GM19239 (cell line): ENCODE measurements around the gene BCAR3.

Source experiments
- DNase-seq: peaks from one replicate; pipeline ENCODE4 v3.0.0; 2011; ENCODE audit warnings: low spot score; ENCODE audit not compliant: insufficient read length
- FAIRE-seq: peaks from 2 replicates; lab custom pipeline; 2011; peaks lifted over from hg19 to GRCh38; lab: Jason Lieb, UNC

BCAR3 gene

DNA sequence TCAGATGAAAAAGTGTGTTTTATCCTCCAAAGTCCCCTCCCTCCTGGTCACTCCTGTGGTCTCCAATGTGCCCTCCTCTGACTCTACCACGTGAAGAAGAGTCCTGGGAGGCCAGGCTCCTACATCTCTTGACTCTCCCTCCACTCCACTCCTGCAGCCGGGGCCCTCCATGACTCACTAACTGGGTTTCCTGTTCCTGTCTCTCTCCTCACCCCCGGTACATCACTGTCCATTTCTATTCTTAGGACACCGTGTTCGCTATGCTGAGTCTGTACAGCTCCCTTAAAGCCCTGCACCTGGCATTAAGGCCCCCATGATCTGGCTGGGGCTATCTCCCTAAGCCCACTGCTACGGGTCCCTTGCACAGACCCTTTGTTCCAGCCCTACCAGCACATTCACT lies 93.4 kb downstream of the BCAR3 start:
- DNase-seq (no peak), FAIRE-seq (no peak)

DNA sequence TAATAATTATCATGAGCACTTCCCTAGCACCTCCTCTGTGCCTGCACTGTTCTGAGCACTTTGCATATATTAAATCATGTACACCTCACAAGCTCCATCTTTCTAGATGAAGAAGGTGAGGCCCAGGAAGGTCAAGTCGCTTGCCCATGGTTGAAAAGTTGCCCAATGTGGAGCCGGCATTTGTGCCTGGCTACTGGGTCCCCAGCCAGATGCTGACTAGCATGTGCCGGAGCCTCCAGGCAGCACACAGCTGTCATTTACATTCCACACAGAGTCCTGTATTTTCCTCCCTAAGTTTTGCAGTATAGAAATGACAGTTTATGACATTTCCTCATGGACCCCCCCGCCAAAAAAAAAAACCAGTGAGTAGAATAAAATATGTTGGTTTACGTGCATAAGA lies 94.3 kb downstream of the BCAR3 start:
- no peak for DNase-seq

DNA sequence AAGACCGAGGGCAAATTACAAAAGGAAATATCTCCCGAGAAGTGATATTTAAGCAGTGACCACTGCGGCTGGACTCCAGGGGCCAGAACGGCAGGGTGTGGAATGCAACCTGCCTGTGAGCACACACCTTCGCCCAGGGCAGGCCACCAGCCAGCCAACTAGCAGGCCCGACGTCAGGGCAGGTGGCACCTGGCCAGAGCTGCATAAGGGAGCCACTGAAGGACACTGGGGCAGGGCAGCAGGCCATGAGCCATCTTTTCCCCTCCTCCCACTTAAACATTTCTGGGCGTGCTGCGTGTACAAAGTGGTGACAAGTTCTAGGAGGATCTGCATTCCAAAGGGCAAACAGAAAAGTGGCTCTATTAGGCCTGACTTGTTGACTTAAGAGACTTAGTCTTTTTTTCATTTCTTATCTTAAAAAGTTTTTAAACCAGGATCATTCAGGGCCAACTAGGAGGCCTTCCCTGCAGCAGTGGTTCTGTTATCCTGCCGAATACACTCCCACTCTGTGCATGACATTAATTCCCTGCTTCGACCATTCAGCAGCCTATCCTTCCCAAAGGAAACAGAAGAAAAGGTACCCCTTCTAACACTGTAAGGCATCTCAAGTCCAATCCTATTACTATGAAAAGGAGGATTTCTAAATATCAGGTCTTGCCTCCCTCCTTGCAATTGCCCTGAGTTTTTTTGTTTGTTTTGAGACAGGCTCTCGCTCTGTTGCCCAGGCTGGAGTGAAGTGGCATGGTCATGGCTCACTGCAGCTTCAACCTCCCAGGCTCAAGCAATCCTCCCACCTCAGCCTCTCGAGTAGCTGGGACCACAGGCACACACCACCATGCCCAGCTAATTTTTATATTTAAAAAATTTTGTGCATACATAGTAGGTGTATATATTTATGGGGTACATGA lies 96.3 kb downstream of the BCAR3 start:
- FAIRE-seq (no peak), DNase-seq (no peak)

More for the DNA sequence above, 94.3 kb downstream of the BCAR3 start:
- FAIRE-seq = no peak

DNA sequence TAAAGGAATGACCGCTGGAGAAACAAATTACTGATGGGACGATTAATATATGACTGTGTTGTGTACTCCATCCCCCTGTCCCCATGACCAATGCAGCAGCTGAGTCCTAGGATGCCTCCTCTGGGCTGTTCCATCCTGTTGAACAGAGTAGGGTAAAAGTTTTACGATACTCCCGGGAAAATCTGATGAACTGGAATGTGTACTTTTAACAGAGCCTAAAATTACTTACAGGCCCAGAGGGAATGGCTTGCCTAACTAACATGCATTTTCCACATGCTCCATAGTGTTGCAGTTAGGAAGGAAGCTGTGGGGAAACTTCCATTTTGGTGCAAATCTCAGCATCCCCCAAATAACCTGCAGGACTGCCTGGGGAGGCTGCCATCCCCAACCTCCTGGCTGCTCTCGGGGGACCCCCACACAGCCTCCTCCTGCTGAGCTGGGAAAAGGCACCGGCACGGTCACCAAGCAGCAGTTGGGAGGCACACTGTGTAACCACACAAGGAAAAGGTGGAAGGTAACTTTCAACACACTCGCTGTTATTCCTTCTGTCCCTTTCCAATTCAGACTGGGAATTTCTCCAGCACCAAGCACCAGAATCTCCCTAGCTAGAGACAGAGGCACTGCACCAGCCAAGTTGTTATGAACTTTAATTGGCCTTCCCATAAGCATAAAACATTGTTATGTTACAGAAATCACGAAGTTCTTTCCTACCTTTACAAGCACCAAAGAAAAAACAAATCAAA lies 97.2 kb downstream of the BCAR3 start:
- DNase-seq (no peak), FAIRE-seq (no peak)

DNA sequence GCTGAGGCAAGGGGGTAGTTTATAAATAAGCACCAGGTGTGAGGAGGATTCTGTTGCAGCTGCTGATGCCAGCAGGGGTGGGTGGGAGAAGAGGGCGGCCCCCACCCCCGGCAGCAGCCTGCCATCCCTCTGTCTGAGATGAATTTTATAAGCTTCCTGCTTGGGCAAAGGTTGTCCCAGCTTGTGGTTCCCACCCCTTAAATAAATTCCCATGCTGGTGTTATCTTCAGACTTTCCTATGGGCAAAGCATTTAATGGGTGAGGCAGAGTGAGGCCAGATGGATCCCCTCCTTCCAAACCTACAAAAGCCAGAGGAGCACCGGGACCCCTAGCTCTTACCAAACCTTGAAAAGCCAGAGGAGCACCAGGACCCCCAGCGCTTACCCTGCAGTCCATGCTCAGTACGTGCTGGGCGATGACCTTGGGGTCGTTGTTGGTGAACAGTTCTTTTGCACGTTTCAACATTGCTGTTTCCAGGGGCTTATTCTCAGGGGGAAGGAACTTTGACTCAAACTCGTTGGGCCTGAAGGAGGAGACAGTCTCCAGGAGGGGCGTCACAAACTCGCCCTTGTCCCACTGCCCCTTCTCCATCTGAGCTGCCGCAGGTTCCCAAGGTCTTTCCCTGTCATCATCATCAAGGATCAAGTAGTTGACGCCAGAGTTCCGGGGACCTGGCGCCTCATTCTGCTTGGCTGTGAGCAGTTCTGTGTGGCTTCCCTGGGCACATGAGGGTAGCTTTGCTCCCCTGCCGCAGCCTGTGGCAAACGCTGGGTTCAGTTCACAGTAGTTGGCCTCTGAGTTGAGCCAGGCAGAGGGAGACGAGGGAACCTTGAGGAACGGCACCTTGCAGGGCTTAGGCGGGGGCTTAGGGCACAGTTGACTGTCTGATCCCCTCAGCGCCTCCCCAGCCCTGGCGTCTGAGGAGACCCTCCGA lies 99.5 kb downstream of the BCAR3 start:
- FAIRE-seq (no peak), DNase-seq (no peak)

DNA sequence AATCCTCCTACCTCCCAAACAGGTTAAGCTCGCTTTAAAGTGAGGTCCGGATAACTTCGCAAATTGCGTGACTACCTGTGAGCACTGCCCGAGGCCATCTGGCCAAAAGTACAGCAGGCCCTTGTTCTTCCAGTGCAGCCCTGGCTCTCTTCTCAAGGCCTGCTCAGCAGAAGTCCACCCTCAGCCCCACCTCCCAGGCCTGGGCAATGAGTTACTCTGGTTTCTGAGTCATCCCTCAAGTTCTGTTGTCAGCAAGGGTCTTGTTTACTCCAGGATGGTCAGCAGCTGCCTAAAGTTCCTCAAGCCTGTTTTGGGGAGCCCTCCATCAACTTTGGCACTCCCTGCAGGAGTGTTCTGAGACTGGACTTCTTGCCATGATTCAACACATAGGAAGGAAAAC lies 101.7 kb downstream of the BCAR3 start:
- DNase-seq (no peak), FAIRE-seq (no peak)

DNA sequence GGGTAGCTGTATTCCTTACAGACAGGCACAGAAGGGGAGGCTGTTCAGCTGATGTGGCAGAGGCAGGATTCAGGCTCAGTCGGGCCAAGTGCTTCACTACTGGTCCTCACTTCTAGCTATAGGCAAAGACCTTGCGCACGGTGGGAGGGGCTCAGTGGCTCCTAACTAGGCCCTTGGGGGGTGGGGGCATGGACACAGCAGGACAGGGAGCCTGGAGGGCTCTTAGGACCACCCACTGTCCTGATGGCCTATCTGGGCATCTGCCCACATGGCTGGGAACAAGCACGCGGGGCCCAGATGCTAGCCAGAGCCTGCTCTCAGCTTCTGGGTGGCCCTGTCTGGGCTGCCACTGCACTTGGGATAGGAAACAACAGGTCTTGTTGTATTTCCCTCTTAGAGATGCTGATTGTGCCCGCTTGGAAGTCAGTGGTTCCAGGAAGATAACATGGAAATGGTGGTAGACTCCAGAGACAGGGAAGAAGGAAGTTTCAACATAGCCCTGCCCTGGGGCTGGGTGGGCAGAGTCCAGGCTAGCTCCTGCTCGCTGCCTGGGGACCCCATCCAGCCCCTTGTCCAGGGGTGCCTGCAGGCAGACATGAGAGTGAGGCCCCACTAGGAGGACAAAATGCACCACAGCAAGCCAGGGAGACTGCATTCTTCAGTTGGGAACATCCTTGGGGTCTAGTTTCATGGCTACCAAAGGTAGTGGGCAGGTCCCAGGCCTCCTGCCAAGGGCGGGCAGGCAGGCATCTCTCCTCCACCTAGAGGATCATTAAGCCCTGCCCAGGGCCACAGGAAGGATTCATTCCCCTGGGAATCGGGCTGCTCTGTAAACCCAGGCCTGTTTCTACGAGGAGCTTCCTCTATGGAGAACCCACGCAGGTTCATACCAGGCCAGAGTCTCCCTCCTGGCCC lies 102.5 kb downstream of the BCAR3 start:
- no peak for FAIRE-seq
- DNase-seq = no peak

DNA sequence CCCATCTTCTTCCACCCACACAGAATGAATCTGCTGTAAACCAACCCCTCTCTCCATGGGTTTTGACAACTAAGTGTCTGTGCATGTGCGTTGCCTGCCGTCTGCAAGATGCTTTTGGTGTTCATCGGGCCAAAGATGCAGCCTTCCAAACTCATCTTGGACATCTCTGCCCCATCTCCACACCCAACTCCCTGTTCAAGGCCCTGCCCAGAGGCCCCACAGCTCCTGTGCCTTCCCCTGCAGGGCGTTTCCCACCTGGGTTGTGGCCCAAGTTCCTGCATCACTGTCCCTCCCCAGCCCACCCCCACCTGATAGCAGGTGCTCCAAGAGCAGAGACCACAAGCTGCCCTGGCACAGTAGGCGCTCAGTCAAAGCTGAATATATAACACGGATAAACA lies 103.2 kb downstream of the BCAR3 start:
- FAIRE-seq (no peak), DNase-seq (no peak)

DNA sequence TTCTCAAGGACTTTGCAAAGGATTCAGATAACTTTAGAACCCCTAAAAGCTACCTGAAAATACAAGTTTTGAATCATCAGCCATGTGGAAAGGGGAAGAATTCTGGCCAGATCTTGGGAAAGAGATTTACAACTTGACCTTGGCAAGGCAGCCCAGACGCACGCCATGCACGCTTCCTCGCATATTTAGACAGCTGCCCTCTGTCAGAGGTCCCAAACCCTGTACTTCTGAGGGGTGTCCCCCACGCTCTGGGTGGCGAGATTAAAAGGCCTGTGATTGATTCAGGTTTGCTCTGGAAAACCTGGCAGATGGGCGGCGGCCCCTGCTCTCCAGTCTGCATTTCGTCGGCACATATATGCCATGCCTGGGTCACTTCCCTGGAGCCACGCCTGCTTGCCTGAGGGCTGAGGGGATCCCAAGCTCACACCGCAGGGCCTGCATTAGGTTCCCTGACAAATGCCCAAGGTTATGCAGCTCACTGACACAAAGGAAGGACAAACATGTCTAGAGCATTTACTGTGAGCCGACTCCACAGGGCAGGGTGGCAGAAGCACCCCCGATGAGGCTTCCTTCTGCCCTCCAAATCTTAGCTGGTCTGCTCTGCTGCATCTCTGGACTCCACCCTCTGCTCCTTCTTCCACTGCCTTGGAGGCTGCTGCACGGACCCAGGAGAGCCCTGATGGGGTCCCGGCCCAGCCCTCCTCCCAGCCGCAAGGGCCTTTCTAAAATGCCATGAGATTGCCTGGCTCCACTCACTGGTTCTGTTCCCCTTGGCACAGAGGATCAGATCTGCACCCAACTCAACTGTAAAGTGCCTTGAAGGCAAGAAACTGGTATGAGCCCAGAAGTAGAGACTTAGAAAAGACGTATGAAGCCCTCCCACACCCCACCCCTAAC lies 103.9 kb downstream of the BCAR3 start:
- DNase-seq = no peak
- FAIRE-seq = no peak

DNA sequence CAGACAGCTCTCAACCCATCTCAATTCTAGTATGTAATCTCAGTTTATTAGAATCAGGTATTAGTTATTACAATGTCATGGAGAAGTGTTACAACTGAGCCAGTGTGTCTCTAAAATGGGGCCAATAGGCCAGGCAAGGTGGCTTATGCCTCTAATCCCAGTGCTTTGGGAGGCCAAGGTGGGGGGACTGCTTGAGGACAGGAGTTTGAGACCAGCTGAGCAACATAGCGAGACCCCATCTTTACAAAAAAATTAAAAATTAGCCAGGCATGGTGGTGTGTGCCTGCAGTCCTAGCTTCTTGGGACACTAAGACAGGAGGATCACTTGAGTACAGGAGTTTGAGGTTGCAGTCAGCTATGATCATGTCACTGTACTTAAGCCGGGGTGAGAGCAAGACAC lies 104.9 kb downstream of the BCAR3 start:
- DNase-seq = no peak
- FAIRE-seq = no peak

DNA sequence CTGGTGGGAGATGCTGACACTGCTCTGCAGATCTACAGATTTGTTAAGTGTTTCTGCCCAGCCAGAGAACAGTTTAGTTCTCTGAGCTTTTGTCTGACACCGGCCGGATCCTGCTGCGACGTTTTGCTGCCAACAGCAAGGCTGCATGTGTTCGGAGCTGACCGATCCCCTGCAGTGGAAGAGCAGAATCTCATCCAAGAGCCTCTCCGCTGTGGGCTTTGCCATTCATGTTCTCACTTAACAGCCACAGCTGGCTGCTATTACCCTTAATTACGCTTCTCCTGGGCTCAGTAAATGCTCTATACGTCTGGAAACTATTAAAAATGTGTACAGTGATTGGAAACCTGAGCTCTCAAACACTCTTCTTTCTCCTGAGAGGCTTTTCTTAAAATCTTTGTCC lies 105.3 kb downstream of the BCAR3 start:
- DNase-seq (no peak), FAIRE-seq (no peak)

DNA sequence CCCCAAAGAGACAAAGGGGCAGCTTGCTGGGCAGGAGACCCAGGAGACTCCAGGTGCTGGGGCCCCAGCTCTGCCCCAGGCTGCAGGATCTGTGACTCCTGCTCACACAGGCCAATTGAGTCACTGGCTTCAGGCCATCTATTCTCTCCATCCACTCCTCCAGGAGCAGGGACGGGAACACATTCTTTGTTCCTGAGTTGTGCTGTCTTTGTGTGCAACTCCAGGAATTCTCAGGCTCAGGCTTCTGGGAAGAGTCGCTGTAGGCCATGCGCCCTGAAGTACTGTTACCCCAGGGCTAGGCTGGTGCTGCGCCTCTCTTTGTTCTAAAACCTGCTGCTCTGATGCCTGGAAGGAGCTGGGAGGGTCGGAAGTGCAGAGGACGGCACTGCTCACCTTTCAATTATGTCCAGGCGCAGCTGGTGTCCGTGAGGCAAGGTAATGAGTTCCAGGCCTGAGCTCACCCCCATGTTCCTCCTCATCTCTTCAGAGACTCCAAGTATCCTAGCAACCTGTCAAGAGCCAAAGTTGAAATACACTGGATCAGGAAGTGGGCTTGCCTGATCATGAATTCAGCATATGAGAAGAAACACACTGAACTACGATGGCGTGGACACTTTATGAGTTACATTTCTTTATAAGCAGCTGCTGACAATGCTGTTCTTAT lies 105.9 kb downstream of the BCAR3 start:
- FAIRE-seq (no peak), DNase-seq (no peak)

DNA sequence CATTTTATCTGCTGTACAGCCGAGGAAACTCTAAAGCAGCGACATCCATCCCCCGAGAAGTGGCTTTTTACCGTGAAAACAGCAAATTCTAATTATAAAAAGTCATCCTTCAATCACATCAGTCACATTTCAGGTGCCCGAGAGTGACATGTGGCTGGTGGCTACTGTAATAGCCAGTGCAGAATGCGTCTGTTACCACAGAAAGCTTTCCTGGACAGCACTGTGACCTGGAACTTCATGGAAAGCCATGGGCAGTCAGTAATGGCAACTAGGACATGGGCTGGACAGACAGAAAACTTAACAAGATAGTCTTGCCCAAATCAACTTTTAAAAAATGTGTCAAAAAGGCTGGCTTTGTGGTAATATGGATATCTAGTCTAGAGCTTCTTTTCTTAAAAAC lies 106.6 kb downstream of the BCAR3 start:
- FAIRE-seq (no peak), DNase-seq (no peak)

DNA sequence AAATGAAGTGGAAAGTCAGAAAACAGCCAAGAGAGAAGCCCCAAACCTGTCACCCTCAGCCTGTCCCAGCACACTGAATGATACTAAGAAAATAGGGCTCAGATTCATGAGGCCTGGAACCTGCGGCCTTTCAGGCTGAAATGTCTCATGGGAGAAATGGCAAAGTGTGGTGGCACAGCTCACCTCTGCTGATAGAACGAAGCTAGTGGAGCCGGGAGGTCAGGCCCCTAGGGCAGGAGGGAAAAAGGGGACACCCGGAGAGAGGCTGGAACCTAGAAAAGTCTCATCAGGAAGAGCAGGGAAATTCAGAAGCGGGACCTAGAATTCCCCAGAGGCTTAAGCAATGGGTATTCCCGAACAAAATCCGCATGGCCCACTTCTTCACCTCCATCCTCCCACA lies 107.1 kb downstream of the BCAR3 start:
- no peak for DNase-seq
- FAIRE-seq = no peak

DNA sequence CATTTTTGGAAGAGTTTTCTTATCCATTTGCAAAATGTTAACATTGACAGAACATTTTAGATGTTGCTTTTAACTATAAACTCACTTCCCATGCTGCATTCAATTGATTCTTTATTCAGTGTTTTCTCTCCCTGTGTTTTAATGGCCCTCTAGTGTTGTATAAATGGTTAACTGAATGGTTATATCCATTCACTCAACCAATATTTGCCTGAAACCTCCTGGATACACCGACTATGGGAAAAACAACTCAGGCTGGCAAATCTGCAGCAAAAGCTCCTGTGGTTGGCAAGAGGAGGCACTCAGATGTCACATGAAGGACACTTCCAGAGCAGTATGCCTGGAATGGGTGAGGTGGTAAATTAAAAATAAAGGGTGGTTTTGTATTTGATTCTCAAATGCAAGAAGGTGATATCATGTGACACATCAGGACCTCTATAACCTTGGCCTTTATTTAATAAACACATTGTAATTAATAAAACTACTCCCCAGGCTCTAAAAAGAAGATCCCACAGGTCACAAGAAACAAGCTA lies 107.6 kb downstream of the BCAR3 start:
- no peak for FAIRE-seq

DNA sequence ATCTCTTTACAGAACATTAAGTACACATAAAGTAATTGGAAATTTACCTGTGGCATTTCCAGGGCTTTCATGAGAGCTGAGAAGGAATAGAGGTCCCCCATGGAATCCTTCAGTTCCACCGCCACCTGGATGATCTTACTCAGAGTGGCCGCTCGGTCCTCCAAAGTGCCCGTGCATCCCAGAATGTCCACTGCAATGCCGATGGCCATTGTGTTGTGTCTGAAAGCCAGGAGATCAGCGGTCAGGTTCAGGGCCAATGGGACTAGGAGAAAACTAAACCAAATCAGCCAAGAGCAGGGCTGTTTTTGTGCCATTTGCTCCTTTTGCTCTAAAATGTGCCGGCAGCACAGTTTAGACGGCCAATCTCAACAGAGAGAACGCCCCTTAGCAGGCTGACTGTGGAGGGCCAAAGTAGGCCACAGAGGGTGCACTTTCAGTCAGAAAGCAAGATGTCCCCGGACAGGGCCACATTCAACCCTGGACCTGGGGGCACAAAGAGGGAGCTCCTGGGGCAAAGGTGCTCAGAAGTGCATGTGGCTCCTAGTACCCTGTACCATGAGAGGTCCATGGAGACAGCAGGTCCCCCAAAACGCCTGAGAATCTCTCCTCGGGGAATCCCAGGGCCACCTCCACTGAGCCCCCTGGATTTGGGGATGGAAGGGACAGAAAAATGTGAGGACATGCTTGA lies 109.9 kb downstream of the BCAR3 start:
- FAIRE-seq = no peak
- DNase-seq = no peak

More for the DNA sequence above, 107.6 kb downstream of the BCAR3 start:
- DNase-seq = no peak

DNA sequence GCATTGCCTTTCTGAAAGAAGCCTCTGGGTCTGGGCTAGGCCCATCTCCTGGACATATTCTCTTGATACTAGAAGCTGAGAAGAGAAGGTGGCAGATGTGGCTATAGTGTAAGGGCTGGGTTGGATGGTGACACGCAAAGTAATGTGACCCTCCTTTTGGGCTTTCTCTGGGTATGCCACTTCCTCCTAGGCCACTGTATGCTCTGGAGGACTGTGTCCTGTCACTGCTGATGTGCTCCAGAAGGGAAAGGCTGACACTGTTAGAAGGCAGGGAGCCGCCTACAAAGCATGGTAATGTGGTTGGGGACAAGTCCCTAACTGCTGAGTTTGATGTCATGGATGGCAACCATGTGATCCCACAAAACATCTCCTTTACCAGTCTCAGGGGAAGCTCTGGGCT lies 112.1 kb downstream of the BCAR3 start:
- FAIRE-seq = no peak

More for the DNA sequence above, 112.1 kb downstream of the BCAR3 start:
- no peak for DNase-seq
